ENCODE data around the gene ACR. TPM values are rescaled to one million over a fixed set of nuclear protein-coding genes. Genes with fewer than 3 reads are reported as not detected.
A peak's percentile ranks its signal among the peaks of the same experiment; 100 is the strongest.
"Not testable (repeated sequence)": the region's sequence is repeated elsewhere in the genome, so short reads cannot be mapped to it uniquely, and the experiment has no call there.

ACR gene
- total RNA-seq, 2 experiments from 2014 or later, result not detected

GRCh38 chr22:50739279-50739691, 1.3 kb downstream of the ACR start:
- H3K36me3 Mint-ChIP-seq (ENCODE audit: low read depth), result no peaks in the 10 kb centered on the region

DNA sequence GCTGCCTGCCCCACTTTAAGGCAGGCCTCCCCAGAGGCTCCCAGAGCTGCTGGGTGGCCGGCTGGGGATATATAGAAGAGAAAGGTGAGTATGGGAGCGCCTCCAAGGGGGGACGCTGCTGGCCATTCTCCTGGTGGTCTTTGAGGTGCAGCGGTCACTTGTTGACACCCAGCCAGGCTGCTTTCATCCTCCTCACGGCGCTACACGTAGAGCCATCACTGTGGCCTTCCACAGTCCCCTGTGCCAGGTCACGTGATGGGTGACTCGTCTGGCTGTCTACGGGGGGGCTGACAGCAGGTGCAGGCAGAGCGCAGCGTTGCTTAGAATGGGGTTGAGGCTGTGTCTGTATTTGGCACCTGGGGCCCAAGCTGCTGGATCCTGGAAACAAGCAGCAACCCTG, 1.9 kb downstream of the ACR start:
- H3K4me3 Mint-ChIP-seq, result no peak overlapping the region
- H3K9me3 Mint-ChIP-seq, result no peaks in the 10 kb centered on the region
- POLR2A ChIA-PET, result no interaction called here
- TF ChIP-seq, protein P1, sequence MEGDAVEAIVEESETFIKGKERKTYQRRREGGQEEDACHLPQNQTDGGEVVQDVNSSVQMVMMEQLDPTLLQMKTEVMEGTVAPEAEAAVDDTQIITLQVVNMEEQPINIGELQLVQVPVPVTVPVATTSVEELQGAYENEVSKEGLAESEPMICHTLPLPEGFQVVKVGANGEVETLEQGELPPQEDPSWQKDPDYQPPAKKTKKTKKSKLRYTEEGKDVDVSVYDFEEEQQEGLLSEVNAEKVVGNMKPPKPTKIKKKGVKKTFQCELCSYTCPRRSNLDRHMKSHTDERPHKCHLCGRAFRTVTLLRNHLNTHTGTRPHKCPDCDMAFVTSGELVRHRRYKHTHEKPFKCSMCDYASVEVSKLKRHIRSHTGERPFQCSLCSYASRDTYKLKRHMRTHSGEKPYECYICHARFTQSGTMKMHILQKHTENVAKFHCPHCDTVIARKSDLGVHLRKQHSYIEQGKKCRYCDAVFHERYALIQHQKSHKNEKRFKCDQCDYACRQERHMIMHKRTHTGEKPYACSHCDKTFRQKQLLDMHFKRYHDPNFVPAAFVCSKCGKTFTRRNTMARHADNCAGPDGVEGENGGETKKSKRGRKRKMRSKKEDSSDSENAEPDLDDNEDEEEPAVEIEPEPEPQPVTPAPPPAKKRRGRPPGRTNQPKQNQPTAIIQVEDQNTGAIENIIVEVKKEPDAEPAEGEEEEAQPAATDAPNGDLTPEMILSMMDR (IDR thresholded peaks at IDR 0.05), result no peak
- no peak for DNase-seq
- no peaks in the 10 kb centered on the region for H3K4me1 Mint-ChIP-seq (ENCODE audit: low read depth)
- ATAC-seq, result no peak
- H3K27me3 Mint-ChIP-seq, result no peaks in the 10 kb centered on the region
- H3K27ac Mint-ChIP-seq, result no peak overlapping the region
- intact Hi-C loops (cut with micrococcal nuclease), result no loop called here
- no peaks in the 10 kb centered on the region for H3K36me3 Mint-ChIP-seq (ENCODE audit: low read depth)
- CTCF ChIA-PET, result no interaction called here

More at GRCh38 chr22:50739279-50739691, 1.3 kb downstream of the ACR start:
- no peak for ATAC-seq
- Mint-ChIP-seq H3K9me3 (no peaks in the 10 kb centered on the region), H3K4me1 (ENCODE audit: low read depth) (no peaks in the 10 kb centered on the region), H3K4me3 (no peak overlapping the region), H3K27me3 (no peaks in the 10 kb centered on the region), H3K27ac (no peak overlapping the region)
- ChIA-PET CTCF (no interaction called here), POLR2A (no interaction called here)
- DNase-seq, result no peak
- TF ChIP-seq, protein P1 (IDR thresholded peaks at IDR 0.05), result no peak
- intact Hi-C loops (cut with micrococcal nuclease), result no loop called here

GRCh38 chr22:50740714-50741113, 2.7 kb downstream of the ACR start:
- DNase-seq; POLR2A ChIA-PET; H3K36me3 Mint-ChIP-seq (ENCODE audit: low read depth); H3K4me1 Mint-ChIP-seq (ENCODE audit: low read depth); H3K4me3 Mint-ChIP-seq; intact Hi-C loops (cut with micrococcal nuclease); H3K9me3 Mint-ChIP-seq; H3K27ac Mint-ChIP-seq; CTCF ChIA-PET; H3K27me3 Mint-ChIP-seq; ATAC-seq: not testable (repeated sequence)

DNA sequence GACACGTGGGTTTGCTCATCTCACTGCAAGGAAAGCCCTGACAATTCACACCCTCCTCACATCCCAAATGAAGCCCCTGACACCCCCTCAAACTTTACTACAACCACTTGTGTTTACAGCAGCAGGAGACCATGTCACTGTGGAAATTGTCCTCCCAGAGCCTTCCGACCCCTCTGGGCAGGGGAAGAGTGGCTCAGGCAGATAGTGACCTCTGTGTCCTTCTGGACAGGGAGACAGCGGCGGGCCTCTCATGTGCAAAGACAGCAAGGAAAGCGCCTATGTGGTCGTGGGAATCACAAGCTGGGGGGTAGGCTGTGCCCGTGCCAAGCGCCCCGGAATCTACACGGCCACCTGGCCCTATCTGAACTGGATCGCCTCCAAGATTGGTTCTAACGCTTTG, 6.4 kb downstream of the ACR start:
- H3K27me3 Mint-ChIP-seq; H3K36me3 Mint-ChIP-seq (ENCODE audit: low read depth); POLR2A ChIA-PET; H3K4me1 Mint-ChIP-seq (ENCODE audit: low read depth); ATAC-seq; CTCF ChIA-PET; H3K4me3 Mint-ChIP-seq; H3K27ac Mint-ChIP-seq; DNase-seq; intact Hi-C loops (cut with micrococcal nuclease); H3K9me3 Mint-ChIP-seq: not testable (repeated sequence)

GRCh38 chr22:50747521-50747920, 9.5 kb downstream of the ACR start:
- POLR2A ChIA-PET; H3K4me3 Mint-ChIP-seq; ATAC-seq; H3K9me3 Mint-ChIP-seq; H3K27ac Mint-ChIP-seq; CTCF ChIA-PET; H3K27me3 Mint-ChIP-seq; H3K4me1 Mint-ChIP-seq (ENCODE audit: low read depth); intact Hi-C loops (cut with micrococcal nuclease); H3K36me3 Mint-ChIP-seq (ENCODE audit: low read depth); DNase-seq: not testable (repeated sequence)

- POLR2A ChIA-PET; CTCF ChIA-PET; H3K9me3 Mint-ChIP-seq; H3K27me3 Mint-ChIP-seq; H3K4me3 Mint-ChIP-seq; H3K27ac Mint-ChIP-seq; DNase-seq; H3K4me1 Mint-ChIP-seq (ENCODE audit: low read depth); intact Hi-C loops (cut with micrococcal nuclease); H3K36me3 Mint-ChIP-seq (ENCODE audit: low read depth); ATAC-seq: not testable (repeated sequence)
Measured at GRCh38 chr22:50748630-50749029, 10.6 kb downstream of the ACR start.

DNA sequence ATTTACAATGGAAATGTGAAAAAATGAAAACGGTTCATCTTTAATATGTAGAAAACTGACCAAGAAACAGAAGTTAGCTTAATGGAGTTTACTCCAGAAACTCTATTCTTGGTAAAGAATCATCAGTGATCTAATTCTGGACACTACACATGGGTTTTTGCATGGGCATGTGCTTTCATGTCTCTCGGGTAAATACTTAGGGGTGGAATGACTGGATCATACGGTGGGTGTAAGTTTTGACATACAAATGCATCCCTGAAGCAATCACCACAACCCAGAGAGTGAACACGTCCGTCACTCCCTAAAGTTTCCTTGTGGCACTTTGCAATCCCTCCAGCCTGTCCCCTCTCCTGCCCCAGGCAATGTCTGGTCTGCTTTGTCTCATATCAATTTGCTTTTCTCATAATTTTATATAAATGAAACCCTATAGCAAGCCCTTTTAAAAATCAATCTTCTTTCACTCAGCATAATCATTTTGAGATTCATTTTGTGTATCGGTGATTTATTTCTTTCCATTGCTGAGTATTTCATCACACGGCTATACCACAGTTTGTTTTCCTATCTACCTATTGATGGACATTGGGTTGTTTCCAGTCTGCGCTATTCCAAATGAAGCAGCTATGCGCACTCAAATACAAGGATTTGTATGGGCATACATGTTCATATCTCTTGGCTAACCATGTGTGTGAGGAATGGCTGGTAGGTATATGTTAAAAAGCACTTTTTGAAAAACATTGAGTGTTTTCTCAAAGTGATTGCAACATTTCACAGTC, 11.5 kb downstream of the ACR start:
- H3K27ac Mint-ChIP-seq; H3K4me1 Mint-ChIP-seq (ENCODE audit: low read depth); intact Hi-C loops (cut with micrococcal nuclease); H3K4me3 Mint-ChIP-seq; H3K9me3 Mint-ChIP-seq; DNase-seq; H3K27me3 Mint-ChIP-seq; CTCF ChIA-PET; ATAC-seq; H3K36me3 Mint-ChIP-seq (ENCODE audit: low read depth); POLR2A ChIA-PET: not testable (repeated sequence)

- POLR2A ChIA-PET, H3K27ac Mint-ChIP-seq, CTCF ChIA-PET: not testable (repeated sequence)
Measured at GRCh38 chr22:50755251-50755650, 17.2 kb downstream of the ACR start.

DNA sequence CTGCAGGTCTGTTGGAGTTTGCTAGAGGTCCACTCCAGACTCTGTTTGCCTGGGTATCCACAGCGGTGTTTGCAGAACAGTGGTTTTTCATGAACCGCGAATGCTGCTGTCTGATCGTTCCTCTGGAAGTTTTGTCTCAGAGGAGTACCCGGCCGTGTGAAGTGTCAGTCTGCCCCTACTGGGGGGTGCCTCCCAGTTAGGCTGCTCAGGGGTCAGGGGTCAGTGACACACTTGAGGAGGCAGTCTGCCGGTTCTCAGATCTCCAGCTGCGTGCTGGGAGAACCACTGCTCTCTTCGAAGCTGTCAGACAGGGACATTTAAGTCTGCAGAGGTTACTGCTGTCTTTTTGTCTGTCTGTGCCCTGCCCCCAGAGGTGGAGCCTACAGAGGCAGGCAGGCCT, 18.4 kb downstream of the ACR start:
- H3K27me3 Mint-ChIP-seq; H3K27ac Mint-ChIP-seq; CTCF ChIA-PET; DNase-seq; H3K4me1 Mint-ChIP-seq (ENCODE audit: low read depth); ATAC-seq; H3K36me3 Mint-ChIP-seq (ENCODE audit: low read depth); intact Hi-C loops (cut with micrococcal nuclease); POLR2A ChIA-PET; H3K9me3 Mint-ChIP-seq: not testable (repeated sequence)
- H3K4me3 Mint-ChIP-seq, result peak overlapping the region; percentile 93

More at GRCh38 chr22:50755251-50755650, 17.2 kb downstream of the ACR start:
- H3K4me3 Mint-ChIP-seq; intact Hi-C loops (cut with micrococcal nuclease); DNase-seq; ATAC-seq; H3K4me1 Mint-ChIP-seq (ENCODE audit: low read depth); H3K9me3 Mint-ChIP-seq; H3K27me3 Mint-ChIP-seq; H3K36me3 Mint-ChIP-seq (ENCODE audit: low read depth): not testable (repeated sequence)

Measured in activated CD8-positive, alpha-beta T cell treated with anti-CD3 and anti-CD28 coated beads for 36 hours (primary cell).